SK-N-MC (cell line): ENCODE measurements around the gene TMEM106C.

ENCODE experiments used
- EZH2 ChIP-seq: fragments of 200-600 bp; sonication (generic); IDR thresholded peaks from one replicate; pipeline ENCODE4 v1.6.1; 2017; ENCODE audit warnings: antibody characterized with exemption
- FOXP2 ChIP-seq: optimal IDR thresholded peaks from 2 replicates; pipeline ENCODE3; 2011; ENCODE audit warnings: mild to moderate bottlenecking, moderate library complexity; ENCODE audit not compliant: insufficient read depth; ENCODE audit errors: extremely low read length, control extremely low read depth
- POLR2AphosphoS5 ChIP-seq: IDR thresholded peaks from 2 replicates; pipeline ENCODE4 v1.6.1; 2012; ENCODE audit warnings: mild to moderate bottlenecking, low read depth, low read length, borderline replicate concordance

DNA sequence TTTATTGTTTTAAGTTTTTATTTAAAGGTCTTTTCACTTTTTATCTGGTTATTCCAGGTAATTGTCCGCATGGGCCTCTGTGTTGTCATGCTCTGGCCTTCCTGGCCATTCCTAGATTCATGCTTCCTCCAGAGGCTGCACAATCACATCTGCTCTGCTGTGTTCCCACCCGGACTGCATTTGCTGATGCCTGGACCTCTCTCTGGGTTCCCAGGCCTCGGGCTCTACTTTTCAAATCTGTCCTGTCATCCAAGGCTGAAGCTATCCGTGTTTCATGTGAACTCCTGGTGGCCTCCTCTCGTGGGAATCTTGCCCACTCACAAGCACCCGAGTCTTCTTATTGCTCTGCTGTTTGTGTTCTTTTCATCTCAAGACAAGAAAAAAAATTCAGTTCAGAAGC lies 42.5 kb upstream of the TMEM106C start:
- no peak for TF ChIP-seq EZH2
- TF ChIP-seq POLR2AphosphoS5: no peak
- TF ChIP-seq FOXP2: no peak
